ENCODE data around the gene TTC33.
"Not testable (repeated sequence)": the region's sequence is repeated elsewhere in the genome, so short reads cannot be mapped to it uniquely, and the experiment has no call there.

TTC33 gene

DNA sequence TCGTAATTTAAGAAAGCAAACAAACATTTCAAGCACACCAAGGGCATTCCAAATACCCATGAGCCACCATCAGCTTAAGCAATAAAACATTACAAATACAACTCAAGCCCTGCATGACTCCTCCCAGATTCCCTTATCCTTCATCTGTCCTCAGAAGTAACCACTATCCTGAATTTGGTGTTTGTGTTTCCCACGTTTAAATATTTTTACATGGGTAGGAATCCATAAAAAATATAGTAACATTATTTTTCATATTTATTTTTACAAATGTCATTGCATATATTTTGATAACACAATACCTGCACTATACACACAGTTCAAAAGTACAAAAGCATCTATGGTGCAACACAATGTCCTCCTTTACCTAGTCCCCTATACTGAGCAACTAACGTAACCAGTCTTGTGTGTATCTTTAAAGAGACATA, 36.0 kb upstream of the TTC33 start:
- ATAC-seq (ENCODE audit: low read depth) (peak; percentile 75), DNase-seq (ENCODE audit: low spot score) (no peak)
- TF ChIP-seq, protein P1, sequence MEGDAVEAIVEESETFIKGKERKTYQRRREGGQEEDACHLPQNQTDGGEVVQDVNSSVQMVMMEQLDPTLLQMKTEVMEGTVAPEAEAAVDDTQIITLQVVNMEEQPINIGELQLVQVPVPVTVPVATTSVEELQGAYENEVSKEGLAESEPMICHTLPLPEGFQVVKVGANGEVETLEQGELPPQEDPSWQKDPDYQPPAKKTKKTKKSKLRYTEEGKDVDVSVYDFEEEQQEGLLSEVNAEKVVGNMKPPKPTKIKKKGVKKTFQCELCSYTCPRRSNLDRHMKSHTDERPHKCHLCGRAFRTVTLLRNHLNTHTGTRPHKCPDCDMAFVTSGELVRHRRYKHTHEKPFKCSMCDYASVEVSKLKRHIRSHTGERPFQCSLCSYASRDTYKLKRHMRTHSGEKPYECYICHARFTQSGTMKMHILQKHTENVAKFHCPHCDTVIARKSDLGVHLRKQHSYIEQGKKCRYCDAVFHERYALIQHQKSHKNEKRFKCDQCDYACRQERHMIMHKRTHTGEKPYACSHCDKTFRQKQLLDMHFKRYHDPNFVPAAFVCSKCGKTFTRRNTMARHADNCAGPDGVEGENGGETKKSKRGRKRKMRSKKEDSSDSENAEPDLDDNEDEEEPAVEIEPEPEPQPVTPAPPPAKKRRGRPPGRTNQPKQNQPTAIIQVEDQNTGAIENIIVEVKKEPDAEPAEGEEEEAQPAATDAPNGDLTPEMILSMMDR (IDR thresholded peaks at IDR 0.05; ENCODE audit: poor library complexity, severe bottlenecking), result no peak
- H3K9me3 ChIP-seq (ENCODE audit: severe bottlenecking), result peaks cover 9% of the 10 kb centered on the region
- H3K27me3 ChIP-seq (ENCODE audit: insufficient read depth, poor library complexity, severe bottlenecking), result no peaks in the 10 kb centered on the region
- no peak overlapping the region for H3K4me3 ChIP-seq (ENCODE audit: severe bottlenecking)
- H3K36me3 ChIP-seq (ENCODE audit: low read depth), result peaks cover 59% of the 10 kb centered on the region
- peaks cover 28% of the 10 kb centered on the region for H3K4me1 ChIP-seq (ENCODE audit: insufficient read depth, poor library complexity, severe bottlenecking)
- peak overlapping the region; percentile 9 for H3K27ac ChIP-seq (ENCODE audit: poor library complexity, severe bottlenecking)

DNA sequence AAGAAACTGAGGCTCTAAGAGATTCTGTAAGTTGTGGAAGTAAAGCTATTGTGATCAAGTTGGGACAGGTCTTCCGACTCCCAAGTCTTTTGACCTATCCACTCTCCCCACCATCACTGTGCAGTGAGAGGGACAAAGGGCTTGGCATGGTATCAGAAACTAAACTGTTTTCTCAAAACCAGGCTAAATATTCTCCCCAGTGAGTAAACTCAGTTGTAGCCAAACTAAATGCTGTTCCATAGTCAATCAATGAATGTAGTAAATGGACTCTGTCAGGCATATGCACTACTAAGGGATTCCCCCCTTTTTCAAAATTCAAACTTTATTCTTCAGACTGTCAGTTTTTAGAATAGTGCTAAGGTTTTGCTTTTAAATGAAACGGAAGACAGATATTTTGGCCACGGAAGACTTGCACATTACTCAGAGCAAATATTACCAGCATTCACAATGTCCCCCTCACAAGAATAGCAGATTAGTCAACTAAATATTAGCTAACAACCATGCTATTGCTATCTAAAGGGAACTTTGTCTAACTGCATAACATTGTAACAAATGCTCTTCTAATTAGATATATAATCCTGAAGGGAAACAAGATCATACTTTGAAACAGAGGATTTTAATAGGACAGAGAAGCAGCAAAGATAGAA, 35.3 kb upstream of the TTC33 start:
- no peak overlapping the region for H3K4me3 ChIP-seq (ENCODE audit: severe bottlenecking)
- TF ChIP-seq, protein P1 (IDR thresholded peaks at IDR 0.05; ENCODE audit: poor library complexity, severe bottlenecking), result no peak
- H3K27ac ChIP-seq (ENCODE audit: poor library complexity, severe bottlenecking), result peak overlapping the region; percentile 9
- H3K9me3 ChIP-seq (ENCODE audit: severe bottlenecking), result peaks cover 9% of the 10 kb centered on the region
- no peaks in the 10 kb centered on the region for H3K27me3 ChIP-seq (ENCODE audit: insufficient read depth, poor library complexity, severe bottlenecking)
- no peak for DNase-seq (ENCODE audit: low spot score)
- H3K4me1 ChIP-seq (ENCODE audit: insufficient read depth, poor library complexity, severe bottlenecking), result peaks cover 23% of the 10 kb centered on the region
- peaks cover 59% of the 10 kb centered on the region for H3K36me3 ChIP-seq (ENCODE audit: low read depth)
- peak; percentile 74 for ATAC-seq (ENCODE audit: low read depth)

DNA sequence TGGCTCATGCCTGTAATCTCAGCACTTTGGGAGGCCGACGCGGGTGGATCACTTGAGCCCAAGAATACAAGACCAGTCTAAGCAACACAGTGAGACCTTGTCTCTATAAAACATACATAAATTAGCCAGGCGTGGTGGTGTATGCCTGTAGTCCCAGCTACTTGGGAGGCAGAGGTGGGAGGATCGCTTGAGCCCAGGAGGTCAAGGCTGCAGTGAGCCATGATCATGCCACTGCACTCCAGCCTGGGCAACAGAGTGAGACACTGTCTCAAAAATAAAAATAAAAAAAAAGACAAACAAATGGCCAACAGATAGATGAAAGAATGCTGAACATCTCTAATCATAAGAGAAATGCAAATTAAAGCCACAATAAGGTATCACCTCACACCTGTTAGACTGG, 33.2 kb upstream of the TTC33 start:
- not testable (repeated sequence) for H3K27ac ChIP-seq (ENCODE audit: poor library complexity, severe bottlenecking); H3K27me3 ChIP-seq (ENCODE audit: insufficient read depth, poor library complexity, severe bottlenecking); DNase-seq (ENCODE audit: low spot score); H3K9me3 ChIP-seq (ENCODE audit: severe bottlenecking); H3K4me3 ChIP-seq (ENCODE audit: severe bottlenecking); ATAC-seq (ENCODE audit: low read depth)
- peaks cover 45% of the 10 kb centered on the region for H3K36me3 ChIP-seq (ENCODE audit: low read depth)
- peaks cover 23% of the 10 kb centered on the region for H3K4me1 ChIP-seq (ENCODE audit: insufficient read depth, poor library complexity, severe bottlenecking)

- ATAC-seq (ENCODE audit: low read depth) (no peak), DNase-seq (ENCODE audit: low spot score) (no peak)
- H3K9me3 ChIP-seq (ENCODE audit: severe bottlenecking), result peaks cover 9% of the 10 kb centered on the region
- peaks cover 21% of the 10 kb centered on the region for H3K4me1 ChIP-seq (ENCODE audit: insufficient read depth, poor library complexity, severe bottlenecking)
- H3K4me3 ChIP-seq (ENCODE audit: severe bottlenecking), result no peak overlapping the region
- TF ChIP-seq, protein P1 (IDR thresholded peaks at IDR 0.05; ENCODE audit: poor library complexity, severe bottlenecking), result no peak
- peaks cover 45% of the 10 kb centered on the region for H3K36me3 ChIP-seq (ENCODE audit: low read depth)
- H3K27me3 ChIP-seq (ENCODE audit: insufficient read depth, poor library complexity, severe bottlenecking), result no peaks in the 10 kb centered on the region
- H3K27ac ChIP-seq (ENCODE audit: poor library complexity, severe bottlenecking), result no peak overlapping the region
Observed at GRCh38 chr5:40787986-40788385, 32.2 kb upstream of the TTC33 start.

DNA sequence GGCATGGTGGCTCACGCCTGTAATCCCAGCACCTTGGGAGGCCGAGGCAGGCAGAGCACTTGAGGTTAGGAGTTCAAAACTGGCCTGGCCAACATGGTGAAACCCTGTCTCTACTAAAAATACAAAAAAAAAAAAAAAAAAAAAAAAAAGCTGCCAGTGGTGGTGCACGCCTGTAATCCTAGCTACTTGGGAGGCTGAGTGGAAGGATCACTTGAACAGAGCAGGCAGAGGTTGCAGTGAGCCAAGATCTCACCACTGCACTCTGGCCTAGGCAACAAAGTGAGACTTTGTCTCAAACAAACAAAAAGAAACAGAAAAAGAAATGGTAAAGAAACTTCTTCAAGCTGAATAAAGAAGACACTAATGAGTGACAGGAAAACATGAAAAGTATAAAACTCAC, 30.9 kb upstream of the TTC33 start:
- not testable (repeated sequence) for H3K9me3 ChIP-seq (ENCODE audit: severe bottlenecking); H3K27ac ChIP-seq (ENCODE audit: poor library complexity, severe bottlenecking); DNase-seq (ENCODE audit: low spot score); ATAC-seq (ENCODE audit: low read depth); H3K4me3 ChIP-seq (ENCODE audit: severe bottlenecking); H3K27me3 ChIP-seq (ENCODE audit: insufficient read depth, poor library complexity, severe bottlenecking)
- peaks cover 13% of the 10 kb centered on the region for H3K4me1 ChIP-seq (ENCODE audit: insufficient read depth, poor library complexity, severe bottlenecking)
- peaks cover 36% of the 10 kb centered on the region for H3K36me3 ChIP-seq (ENCODE audit: low read depth)

- Histone ChIP-seq H3K27ac (ENCODE audit: poor library complexity, severe bottlenecking) (no peak overlapping the region), H3K9me3 (ENCODE audit: severe bottlenecking) (peaks cover 9% of the 10 kb centered on the region), H3K4me3 (ENCODE audit: severe bottlenecking) (no peak overlapping the region), H3K36me3 (ENCODE audit: low read depth) (peaks cover 37% of the 10 kb centered on the region), H3K27me3 (ENCODE audit: insufficient read depth, poor library complexity, severe bottlenecking) (no peaks in the 10 kb centered on the region), H3K4me1 (ENCODE audit: insufficient read depth, poor library complexity, severe bottlenecking) (peaks cover 12% of the 10 kb centered on the region)
- DNase-seq (ENCODE audit: low spot score) (no peak), ATAC-seq (ENCODE audit: low read depth) (no peak)
- TF ChIP-seq, protein P1 (IDR thresholded peaks at IDR 0.05; ENCODE audit: poor library complexity, severe bottlenecking), result no peak
Observed at GRCh38 chr5:40784916-40785315, 29.2 kb upstream of the TTC33 start.

Measured in RWPE2 (cell line).